Ovary (tissue), 9 donors: ENCODE results near the gene TRPV3. TPM values are rescaled to one million over a fixed set of nuclear protein-coding genes. Genes with fewer than 3 reads are reported as not detected.

Source experiments
- DNase-seq, 5 donors: peaks; one replicate each; pipeline ENCODE4 v3.0.0-alpha.2; 2019 to 2020
- H3K27ac ChIP-seq, 2 donors: fragments of 200-600 bp; one replicate each; pipeline versions ENCODE4 v1.5.1 to v1.8.0; 2019 to 2022
- H3K27me3 ChIP-seq: fragments of 200-600 bp; one replicate; pipeline ENCODE4 v1.8.0; 2022
- H3K36me3 ChIP-seq: fragments of 200-600 bp; sonication (generic); one replicate; pipeline ENCODE4 v1.5.1; 2019
- H3K4me1 ChIP-seq: one replicate; pipeline ENCODE4 v1.8.1; 2013; ENCODE audit warnings: mild to moderate bottlenecking, moderate library complexity; ENCODE audit not compliant: insufficient read depth
- H3K4me3 ChIP-seq: fragments of 200-600 bp; sonication (generic); one replicate; pipeline ENCODE4 v1.5.1; 2017
- H3K9me3 ChIP-seq, 2 donors: fragments of 200-600 bp in 1 of 2; sonication (generic) in 1 of 2; one replicate each; pipeline versions ENCODE4 v1.5.1 to v1.8.1; 2013 to 2019; ENCODE audit warnings: mild to moderate bottlenecking in 1 of 2, moderate library complexity in 1 of 2
- CTCF ChIP-seq, 3 donors: fragments of 450-650 bp in 2 of 3; fragments of 200-600 bp in 1 of 3; IDR thresholded peaks; one replicate each; pipeline versions ENCODE4 v1.5.1 to v1.8.0; 2016 to 2022; ENCODE audit warnings: antibody characterized with exemption in 3 of 3, mild to moderate bottlenecking in 1 of 3
- EP300 ChIP-seq: sonication (generic); formaldehyde crosslinking; IDR thresholded peaks from one replicate; pipeline ENCODE4 v1.6.1; 2017; ENCODE audit warnings: antibody characterized with exemption
- POLR2A ChIP-seq: fragments of 450-650 bp; IDR thresholded peaks from one replicate; pipeline ENCODE4 v1.6.1; 2017; ENCODE audit warnings: antibody characterized with exemption, mild to moderate bottlenecking, moderate library complexity
- WGBS, 3 donors: extraction: QIAGEN DNeasy Blood & Tissue Kit in 1 of 3; methylation state at CpG; one replicate each; pipeline versions ENCODE4 v1.1.5 to v1.1.7; 2013 to 2017; 5-methylcytosine and 5-hydroxymethylcytosine counted together
- intact Hi-C, 4 donors: fragments of 100-400 bp; cut with DNase I; formaldehyde crosslinking; loops; one replicate each; pipeline versions ENCODE4 v1.11.0 to v1.15.1; 2022 to 2023
- polyA plus RNA-seq, 2 donors: library from polyadenylated mRNA; stranded (reverse); fragments of 200-250 nt in 1 of 2; fragments of 350-450 nt in 1 of 2; fragmentation: Illumina TruSeq in 1 of 2; extraction: RNeasy Lipid Tissue Mini Kit (QIAGEN cat#74804) in 1 of 2; gene quantifications; one replicate each; pipeline ENCODE4 v1.2.3, GENCODE V29; 2013 to 2014
- total RNA-seq, 7 donors: library from RNA; depleted of rRNA in 2 of 7; stranded (reverse); fragments of >200 nt in 2 of 7; fragmentation: NEBNext Ultra II Directional in 3 of 7; extraction: Animal tissue kit (Norgen Biotek cat#: 25700) in 3 of 7; gene quantifications; one replicate each; pipeline versions ENCODE4 v1.1.0 to v1.2.4, GENCODE V29; 2016 to 2023
- donor health status: DM: no; HTN: no; CAD: no; lungs with moderate emphysema.
- donor health status: DM: no; HTN: no; CAD: no.
- donor health status: Bipolar disorder and iron deficiency.
- donor health status: DM: yes; HTN: yes; CAD: no.
- donor health status: DM: no; HTN: no; CAD: no.
- donor health status: DM: yes; HTN: yes; CAD: no.

Gene TRPV3
- total and polyA plus RNA-seq, 9 donors: 0.12 to 5.8 (median 1.9) TPM

DNA sequence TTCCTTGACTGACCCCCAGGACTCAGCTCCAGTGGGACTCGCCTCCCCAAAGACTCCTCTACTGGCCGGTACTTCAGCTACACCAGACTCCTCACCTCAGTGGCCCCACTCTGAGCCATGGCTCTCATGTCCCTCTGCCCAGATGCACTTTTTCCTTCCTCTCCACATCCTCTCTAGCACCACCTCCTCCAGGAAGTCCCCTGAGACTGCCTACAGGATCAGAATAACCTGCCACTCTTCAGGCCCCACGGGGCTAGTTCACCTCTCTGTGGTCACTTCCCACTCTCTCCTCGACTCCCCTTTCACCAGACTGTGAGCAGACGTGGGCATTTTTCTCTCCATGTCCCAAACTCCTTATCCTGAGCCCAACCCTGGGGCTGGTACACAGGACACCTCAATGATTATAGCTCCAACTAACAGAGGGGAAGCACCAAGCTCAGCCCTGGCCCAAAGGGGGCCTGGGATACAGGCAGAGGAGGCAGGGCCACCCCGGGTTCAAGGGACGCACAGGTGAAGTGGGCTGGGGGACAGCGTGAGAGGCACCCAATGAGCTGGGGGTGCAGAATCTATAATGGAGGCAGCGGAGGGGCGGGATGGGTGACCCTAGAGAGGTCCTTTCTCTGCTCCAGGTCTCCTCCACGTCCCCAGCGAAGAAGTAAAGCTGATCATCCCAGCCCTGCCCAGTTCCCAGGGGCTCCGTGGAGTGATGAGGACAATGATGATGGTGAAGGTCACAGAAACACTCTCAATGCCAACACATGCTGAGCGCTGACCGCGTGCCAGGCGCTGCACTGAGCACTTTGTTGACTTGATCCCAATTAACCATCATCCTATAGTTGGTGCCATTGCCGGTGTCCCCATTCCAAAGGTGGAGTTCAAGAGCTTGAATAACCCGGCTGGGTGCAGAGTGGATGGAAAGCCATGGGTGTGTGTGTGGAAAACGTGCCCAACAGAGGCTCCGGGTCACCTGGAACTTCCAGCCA is 3.9 kb downstream of the TRPV3 start:
- 76 to 79% (median 77%) methylated on average over 21 of the region's 21 CpGs for WGBS, 3 donors
- Histone ChIP-seq H3K36me3 (no peaks in the 10 kb centered on the region), H3K27ac (no peak overlapping the region), H3K27me3 (no peaks in the 10 kb centered on the region), H3K4me1 (no peaks in the 10 kb centered on the region), H3K4me3 (no peak overlapping the region), H3K9me3 (no peaks in the 10 kb centered on the region)
- no peak for DNase-seq
- intact Hi-C loops: no loop called here
- TF ChIP-seq POLR2A: no peak
- no peak for TF ChIP-seq CTCF (IDR thresholded peaks at IDR 0.05)
- TF ChIP-seq EP300: no peak

- no peak overlapping the region for H3K4me3 ChIP-seq
- no peak for DNase-seq
- no peak overlapping the region for H3K27ac ChIP-seq
- 77 to 84% (median 80%) methylated on average over 7 of the region's 7 CpGs for WGBS, 3 donors
- H3K36me3 ChIP-seq: no peaks in the 10 kb centered on the region
- no peaks in the 10 kb centered on the region for H3K9me3 ChIP-seq
- intact Hi-C loops: no loop called here
- H3K27me3 ChIP-seq: no peaks in the 10 kb centered on the region
- H3K4me1 ChIP-seq: no peaks in the 10 kb centered on the region
- TF ChIP-seq POLR2A (no peak), CTCF (IDR thresholded peaks at IDR 0.05) (no peak), EP300 (no peak)
Observed at GRCh38 chr17:3552916-3553315, 4.7 kb downstream of the TRPV3 start.

DNA sequence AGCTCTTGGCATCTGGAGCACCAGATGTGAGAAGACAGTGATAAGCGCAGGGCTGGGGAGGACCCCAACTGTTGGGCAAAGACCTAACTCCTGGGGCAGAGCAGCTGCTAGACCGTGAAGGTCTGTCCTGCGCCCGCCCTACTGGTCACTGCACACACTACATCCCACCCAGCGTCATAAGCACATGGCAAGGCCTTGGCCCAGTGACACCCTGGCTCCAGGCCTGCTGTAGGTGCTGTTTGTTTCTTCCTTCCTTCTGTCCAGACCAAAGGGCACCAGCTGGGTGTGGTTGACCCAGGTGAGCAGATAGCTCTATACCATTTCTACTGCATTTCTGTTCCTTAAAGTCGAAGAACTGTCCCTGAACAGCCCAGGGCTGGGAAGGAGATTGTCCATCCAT is 6.4 kb downstream of the TRPV3 start:
- no peaks in the 10 kb centered on the region for H3K9me3 ChIP-seq
- H3K4me3 ChIP-seq: no peak overlapping the region
- H3K27ac ChIP-seq: no peak overlapping the region
- H3K36me3 ChIP-seq: no peaks in the 10 kb centered on the region
- no peaks in the 10 kb centered on the region for H3K27me3 ChIP-seq
- no peaks in the 10 kb centered on the region for H3K4me1 ChIP-seq
- no peak for DNase-seq
- TF ChIP-seq EP300 (no peak), POLR2A (no peak), CTCF (IDR thresholded peaks at IDR 0.05) (no peak)
- 66 to 84% (median 84%) methylated on average over 6 of the region's 6 CpGs for WGBS, 3 donors
- intact Hi-C loops: no loop called here

- TF ChIP-seq POLR2A: no peak
- no peak for TF ChIP-seq EP300
- no peak for TF ChIP-seq CTCF (IDR thresholded peaks at IDR 0.05)
- H3K36me3 ChIP-seq: no peaks in the 10 kb centered on the region
- DNase-seq: no peak
- WGBS, 3 donors: 93 to 95% (median 94%) methylated on average over 2 of the region's 2 CpGs
- H3K4me1 ChIP-seq: no peaks in the 10 kb centered on the region
- no peaks in the 10 kb centered on the region for H3K27me3 ChIP-seq
- H3K9me3 ChIP-seq: no peaks in the 10 kb centered on the region
- H3K4me3 ChIP-seq: no peak overlapping the region
- intact Hi-C loops: no loop called here
- no peak overlapping the region for H3K27ac ChIP-seq
Observed at GRCh38 chr17:3549610-3550162, 7.9 kb downstream of the TRPV3 start.
